HepG2 (cell line): Measurements from ENCODE around the gene NEURL4. TPM values are rescaled to one million over a fixed set of nuclear protein-coding genes. Genes with fewer than 3 reads are reported as not detected.

Source experiments
- AKNA ChIP-seq: sonication (generic); formaldehyde crosslinking; IDR thresholded peaks from 2 replicates; pipeline ENCODE4 v1.4.0; 2020; ENCODE audit warnings: missing genetic modification reagents, borderline replicate concordance
- ATF5 ChIP-seq: sonication (generic); formaldehyde crosslinking; IDR thresholded peaks from 2 replicates; pipeline ENCODE4 v1.4.0; 2020; ENCODE audit warnings: mild to moderate bottlenecking, low read depth, missing genetic modification reagents
- E2F5 ChIP-seq: sonication (generic); formaldehyde crosslinking; conservative IDR thresholded peaks from 2 replicates; pipeline ENCODE4 v1.4.0; 2020; ENCODE audit warnings: missing genetic modification reagents
- HNF4A ChIP-seq: sonication (generic); formaldehyde crosslinking; IDR thresholded peaks from 2 replicates; pipeline ENCODE4 v1.4.0; 2020; ENCODE audit warnings: missing genetic modification reagents
- HNRNPL ChIP-seq: fragments of 200-400 bp; formaldehyde crosslinking; IDR thresholded peaks from 2 replicates; pipeline ENCODE4 v1.6.1; 2017; ENCODE audit warnings: mild to moderate bottlenecking, low read depth, low read length
- POLR2AphosphoS2 ChIP-seq: IDR thresholded peaks from 2 replicates; pipeline ENCODE4 v1.6.1; 2011; ENCODE audit warnings: low read depth, low read length, improper control_type of control experiment
- SMYD3 ChIP-seq: sonication (generic); formaldehyde crosslinking; IDR thresholded peaks from 2 replicates; pipeline ENCODE4 v1.8.1; 2023; ENCODE audit warnings: mild to moderate bottlenecking, missing genetic modification reagents
- WIZ ChIP-seq: sonication (generic); formaldehyde crosslinking; IDR thresholded peaks from 2 replicates; pipeline ENCODE4 v1.5.1; 2020; ENCODE audit warnings: mild to moderate bottlenecking, missing genetic modification reagents
- ZBTB1 ChIP-seq: sonication (generic); formaldehyde crosslinking; IDR thresholded peaks from 2 replicates; pipeline ENCODE4 v1.4.0; 2020; ENCODE audit warnings: missing genetic modification reagents, borderline replicate concordance
- ZNF160 ChIP-seq: sonication (generic); formaldehyde crosslinking; IDR thresholded peaks from 2 replicates; pipeline ENCODE4 v1.8.0; 2022; ENCODE audit warnings: mild to moderate bottlenecking, inconsistent platforms, missing genetic modification reagents
- ZNF337 ChIP-seq: sonication (generic); formaldehyde crosslinking; IDR thresholded peaks from 2 replicates; pipeline ENCODE4 v1.5.1; 2020; ENCODE audit warnings: missing genetic modification reagents, low read depth, mild to moderate bottlenecking, borderline replicate concordance
- ZNF383 ChIP-seq: sonication (generic); formaldehyde crosslinking; IDR thresholded peaks from 2 replicates; pipeline ENCODE4 v1.4.0; 2020; ENCODE audit warnings: missing genetic modification reagents, mild to moderate bottlenecking, borderline replicate concordance
- ZNF414 ChIP-seq: sonication (generic); formaldehyde crosslinking; IDR thresholded peaks from 2 replicates; pipeline ENCODE4 v1.5.0; 2020; ENCODE audit warnings: missing genetic modification reagents
- ZNF687 ChIP-seq: sonication (generic); formaldehyde crosslinking; IDR thresholded peaks from 2 replicates; pipeline ENCODE4 v1.5.1; 2020; ENCODE audit warnings: mild to moderate bottlenecking, missing genetic modification reagents, moderate library complexity
- ZNF713 ChIP-seq: sonication (generic); formaldehyde crosslinking; IDR thresholded peaks from 2 replicates; pipeline ENCODE4 v1.4.0; 2020; ENCODE audit warnings: mild to moderate bottlenecking, missing genetic modification reagents
- ZNF766 ChIP-seq: sonication (generic); formaldehyde crosslinking; IDR thresholded peaks from 2 replicates; pipeline ENCODE4 v1.5.0; 2020; ENCODE audit warnings: missing genetic modification reagents, borderline replicate concordance
- ZNF792 ChIP-seq: IDR thresholded peaks from 2 replicates; pipeline ENCODE4 v1.6.1; 2016
- ZSCAN22 ChIP-seq: sonication (generic); formaldehyde crosslinking; IDR thresholded peaks from 2 replicates; pipeline ENCODE4 v1.4.0; 2020; ENCODE audit warnings: mild to moderate bottlenecking, missing genetic modification reagents
- polyA plus RNA-seq, 8 experiments: library from polyadenylated mRNA; depleted of rRNA in 3 of 8; stranded (reverse) in 7 of 8; unstranded in 1 of 8; fragments of >200 nt; fragmentation: Illumina TruSeq in 4 of 8; extraction: Trizol in 4 of 8; gene quantifications; 2 replicates each; pipeline versions ENCODE4 v1.2.1 to v1.2.3, GENCODE V29; 2011 to 2016; ENCODE audit warnings: low read depth in 4 of 8, missing spikeins in 1 of 8, mixed read lengths in 1 of 8; ENCODE audit not compliant: insufficient read depth in 1 of 8
- total RNA-seq, 5 experiments: library from RNA; depleted of rRNA; stranded (reverse); fragments of >200 nt; fragmentation: Illumina TruSeq; extraction: Trizol; gene quantifications; 2 replicates each; pipeline ENCODE4 v1.2.3, GENCODE V29; 2016; ENCODE audit warnings: low read depth in 1 of 5

NEURL4 gene
- total and polyA plus RNA-seq, 2 of the 13 experiments (the other 11 are each of a cell fraction or from before 2014, with no cell fraction given) = 14.8 to 15.7 TPM

- TF ChIP-seq ZNF414 (CRISPR knock-in tag) = no peak
- TF ChIP-seq ZNF766 (CRISPR knock-in tag) = no peak
- TF ChIP-seq ZSCAN22 = no peak
- no peak for TF ChIP-seq ZNF713 (CRISPR knock-in tag)
- TF ChIP-seq ZNF337 (CRISPR knock-in tag) = no peak
- no peak for TF ChIP-seq WIZ (CRISPR knock-in tag)
- TF ChIP-seq ATF5 (CRISPR knock-in tag) = no peak
- TF ChIP-seq ZNF792 (CRISPR knock-in tag) = no peak
- TF ChIP-seq E2F5 (CRISPR knock-in tag) = no peak
- no peak for TF ChIP-seq ZNF383
- no peak for TF ChIP-seq ZNF160 (CRISPR knock-in tag)
- TF ChIP-seq ZBTB1 (CRISPR knock-in tag) = no peak
- no peak for TF ChIP-seq POLR2AphosphoS2
- TF ChIP-seq HNF4A (CRISPR knock-in tag) = no peak
- TF ChIP-seq AKNA = no peak
- peak; percentile 64 for TF ChIP-seq ZNF687 (CRISPR knock-in tag)
- TF ChIP-seq HNRNPL = peak; percentile 52; the same call in 1 of the 2 replicates
- no peak for TF ChIP-seq SMYD3 (CRISPR knock-in tag)
Observed at GRCh38 chr17:7281953-7282751, 47.0 kb downstream of the NEURL4 start (continued).
